Measurements from ENCODE around the gene ACAP1.
A peak's percentile ranks its signal among the peaks of the same experiment; 100 is the strongest.
"Not testable (repeated sequence)": the region's sequence is repeated elsewhere in the genome, so short reads cannot be mapped to it uniquely, and the experiment has no call there.

Gene ACAP1

GRCh38 chr17:7329374-7329996 lies 6.8 kb upstream of the ACAP1 start:
- DNase-seq = peak; percentile 98

GRCh38 chr17:7329997-7330637 lies 6.2 kb upstream of the ACAP1 start:
- peak; percentile 86 for DNase-seq

- no peak for DNase-seq
Observed at GRCh38 chr17:7330638-7331015, 5.7 kb upstream of the ACAP1 start.

GRCh38 chr17:7332111-7332510 lies 4.2 kb upstream of the ACAP1 start:
- DNase-seq = no peak

GRCh38 chr17:7332600-7333069 lies 3.7 kb upstream of the ACAP1 start:
- DNase-seq = not testable (repeated sequence)

- no peak for DNase-seq
Observed at GRCh38 chr17:7334938-7335538, 1.3 kb upstream of the ACAP1 start.

- DNase-seq = not testable (repeated sequence)
Observed at GRCh38 chr17:7335765-7336164, 564 bp upstream of the ACAP1 start.

GRCh38 chr17:7337600-7337999 lies 1.3 kb downstream of the ACAP1 start:
- not testable (repeated sequence) for DNase-seq

- DNase-seq = no peak
Observed at GRCh38 chr17:7340179-7340578, 3.9 kb downstream of the ACAP1 start.

GRCh38 chr17:7341842-7342241 lies 5.5 kb downstream of the ACAP1 start:
- no peak for DNase-seq

- DNase-seq = no peak
Observed at GRCh38 chr17:7343250-7343649, 6.9 kb downstream of the ACAP1 start.

GRCh38 chr17:7346761-7347614 lies 10.7 kb downstream of the ACAP1 start:
- DNase-seq = no peak

- DNase-seq = no peak
Observed at GRCh38 chr17:7347630-7348477, 11.5 kb downstream of the ACAP1 start.

- peak; percentile 17 for DNase-seq
Observed at GRCh38 chr17:7348478-7349242, 12.3 kb downstream of the ACAP1 start.

- DNase-seq = peak; percentile 74
Observed at GRCh38 chr17:7351665-7352502, 15.6 kb downstream of the ACAP1 start, which contains the start of gene KCTD11. Gene KCTD11, plus strand, starts transcription at chr17:7352162.

GRCh38 chr17:7352503-7352889 lies 16.2 kb downstream of the ACAP1 start:
- no peak for DNase-seq

GRCh38 chr17:7352910-7353635 lies 16.7 kb downstream of the ACAP1 start:
- no peak for DNase-seq

GRCh38 chr17:7354262-7354843 lies 18.0 kb downstream of the ACAP1 start:
- DNase-seq = peak; percentile 28

GRCh38 chr17:7355053-7355452 lies 18.7 kb downstream of the ACAP1 start, which contains the start of gene TMEM95:
Gene TMEM95, plus strand, starts transcription at chr17:7355156. Its CDS starts 49 bp downstream, at chr17:7355205.
- DNase-seq = no peak
